ENCODE results near the gene NRG3.

NRG3 gene

DNA sequence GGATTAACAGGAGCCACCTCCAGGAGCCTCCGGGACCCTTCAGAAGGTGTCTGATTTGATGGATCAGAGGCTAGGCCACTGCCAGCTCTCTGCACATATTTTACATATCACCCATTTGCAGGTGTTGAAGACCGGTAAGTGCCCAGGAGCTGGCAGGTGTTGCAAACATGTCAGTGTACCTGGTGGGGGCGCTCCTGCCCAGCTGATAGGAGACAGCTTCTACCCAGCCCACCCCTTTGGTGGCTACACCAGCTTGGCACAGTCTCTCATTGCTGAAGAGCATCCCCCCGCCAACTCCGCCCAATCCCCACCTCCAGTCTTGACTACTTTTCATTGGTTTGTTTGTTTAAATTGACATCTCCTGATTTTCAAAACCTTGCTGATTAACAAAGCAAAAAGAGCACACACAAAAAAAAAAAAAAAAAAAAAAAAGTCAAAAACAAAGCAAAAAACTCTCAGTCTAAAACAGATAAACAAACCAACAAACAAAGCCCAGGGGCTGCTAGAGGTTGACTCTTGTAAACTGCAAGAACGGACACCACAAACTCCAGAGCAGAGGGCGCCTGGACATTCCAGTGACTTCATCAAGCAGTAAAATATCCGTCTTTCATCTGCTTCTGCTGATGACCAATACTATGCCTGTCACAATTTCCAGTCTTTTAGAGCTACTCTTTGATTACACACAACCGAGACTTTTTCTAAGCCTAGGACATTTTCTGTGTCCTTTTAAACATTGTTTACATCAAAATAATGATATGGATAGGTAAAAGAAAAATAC is 275.3 kb downstream of the NRG3 start:
- Histone ChIP-seq H3K36me3 (ENCODE audit: control insufficient read depth, insufficient read depth, low read length) (no peaks in the 10 kb centered on the region), H3K9me3 (ENCODE audit: control insufficient read depth, low read length) (no peaks in the 10 kb centered on the region), H3K4me3 (ENCODE audit: extremely low read depth, insufficient read depth, low read length, poor library complexity, severe bottlenecking) (no peak overlapping the region), H3K27ac (ENCODE audit: low read depth, low read length, severe bottlenecking) (peak overlapping the region; percentile 87), H3K4me1 (ENCODE audit: control insufficient read depth, insufficient read depth, low read length, poor library complexity, severe bottlenecking) (peaks cover 4% of the 10 kb centered on the region)
- 49 to 79% methylated on average over 4 to 6 of the region's 9 CpGs for WGBS, 2 experiments (ENCODE audit: insufficient coverage in 2 of 2)

DNA sequence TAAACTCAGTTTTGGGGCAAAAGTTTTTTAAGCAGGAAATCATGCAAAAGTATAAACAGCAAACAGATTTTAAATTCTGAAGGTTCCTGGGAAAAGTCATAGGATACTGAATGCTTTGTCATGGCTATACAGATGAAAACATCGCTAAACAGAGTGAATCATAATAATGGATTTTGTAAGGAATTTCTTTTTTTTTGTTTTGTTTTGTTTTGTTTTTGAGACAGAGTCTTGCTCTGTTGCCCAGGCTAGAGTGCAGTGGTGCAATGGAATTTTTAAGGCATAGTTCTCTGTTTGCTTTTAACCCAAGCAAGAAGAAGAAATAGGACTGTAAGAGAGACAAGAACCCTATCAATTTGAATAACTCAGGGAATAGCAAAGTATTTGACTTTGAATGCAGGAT is 285.3 kb downstream of the NRG3 start:
- H3K4me1 ChIP-seq (ENCODE audit: control insufficient read depth, insufficient read depth, low read length, poor library complexity, severe bottlenecking): no peaks in the 10 kb centered on the region
- WGBS, 2 experiments (ENCODE audit: insufficient coverage in 2 of 2): 78 to 100% methylated on average over 1 of the region's 1 CpG
- H3K4me3 ChIP-seq (ENCODE audit: extremely low read depth, insufficient read depth, low read length, poor library complexity, severe bottlenecking): no peak overlapping the region
- no peak overlapping the region for H3K27ac ChIP-seq (ENCODE audit: low read depth, low read length, severe bottlenecking)
- H3K9me3 ChIP-seq (ENCODE audit: control insufficient read depth, low read length): no peaks in the 10 kb centered on the region
- no peaks in the 10 kb centered on the region for H3K36me3 ChIP-seq (ENCODE audit: control insufficient read depth, insufficient read depth, low read length)

DNA sequence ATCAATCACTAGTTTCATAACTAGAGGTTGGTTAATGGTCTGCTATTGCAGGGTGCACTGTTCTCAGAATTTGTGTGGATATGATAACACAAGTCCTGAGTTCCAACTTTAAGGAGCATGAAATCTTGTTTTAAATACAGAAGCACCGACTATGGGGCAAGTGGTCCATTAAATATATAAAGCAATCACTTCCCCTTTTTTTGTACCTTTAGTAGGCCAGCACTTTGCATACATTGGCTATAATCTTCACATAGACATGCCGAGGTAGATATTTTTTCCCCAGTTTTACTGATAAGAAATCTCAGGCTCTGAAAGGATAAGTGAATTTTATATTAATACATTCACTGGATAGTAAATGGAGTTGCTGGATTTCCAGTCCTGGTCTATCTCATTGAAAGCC is 286.3 kb downstream of the NRG3 start:
- 100% methylated on average over 1 of the region's 2 CpGs; no CpG with 5 or more reads in 1 of the 2 experiments for WGBS, 2 experiments (ENCODE audit: insufficient coverage in 2 of 2)

DNA sequence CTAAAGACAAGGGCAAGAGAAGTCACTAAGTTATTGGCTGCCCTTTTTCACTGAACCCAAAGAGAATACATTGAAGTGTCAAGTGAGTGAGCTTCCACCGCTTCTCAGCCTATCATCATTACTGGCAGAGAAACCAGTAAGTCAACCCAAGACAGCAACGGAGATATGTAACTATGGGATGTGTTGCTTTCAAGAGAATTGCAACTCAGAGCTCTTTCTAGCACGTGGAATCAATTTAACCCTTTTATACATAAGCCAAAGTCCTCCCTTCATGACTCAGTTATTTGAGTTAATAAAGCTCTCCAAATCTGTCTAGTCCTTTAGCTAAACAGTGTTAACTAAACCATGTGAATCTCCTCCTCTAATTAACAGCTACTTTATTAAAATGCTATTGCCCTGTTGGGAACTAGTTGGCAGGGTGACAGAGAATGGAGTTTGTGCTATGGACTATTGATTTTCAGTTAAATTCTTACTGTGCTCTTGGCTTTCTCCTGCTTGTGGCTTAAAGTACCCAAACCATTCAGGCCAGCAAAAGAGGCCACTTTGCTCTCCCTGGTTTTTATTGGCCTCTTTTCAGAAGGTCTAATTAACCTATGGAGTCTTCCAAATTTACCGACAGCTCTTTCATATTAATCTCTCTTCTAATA is 287.7 kb downstream of the NRG3 start:
- WGBS, 2 experiments (ENCODE audit: insufficient coverage in 2 of 2): 77 to 83% methylated on average over 1 to 3 of the region's 4 CpGs
- H3K4me1 ChIP-seq (ENCODE audit: control insufficient read depth, insufficient read depth, low read length, poor library complexity, severe bottlenecking): no peaks in the 10 kb centered on the region
- no peaks in the 10 kb centered on the region for H3K36me3 ChIP-seq (ENCODE audit: control insufficient read depth, insufficient read depth, low read length)
- H3K9me3 ChIP-seq (ENCODE audit: control insufficient read depth, low read length): no peaks in the 10 kb centered on the region
- no peak overlapping the region for H3K27ac ChIP-seq (ENCODE audit: low read depth, low read length, severe bottlenecking)
- no peak overlapping the region for H3K4me3 ChIP-seq (ENCODE audit: extremely low read depth, insufficient read depth, low read length, poor library complexity, severe bottlenecking)

More for the DNA sequence above, 286.3 kb downstream of the NRG3 start:
- no peaks in the 10 kb centered on the region for H3K4me1 ChIP-seq (ENCODE audit: control insufficient read depth, insufficient read depth, low read length, poor library complexity, severe bottlenecking)
- H3K9me3 ChIP-seq (ENCODE audit: control insufficient read depth, low read length): no peaks in the 10 kb centered on the region
- H3K36me3 ChIP-seq (ENCODE audit: control insufficient read depth, insufficient read depth, low read length): no peaks in the 10 kb centered on the region
- H3K4me3 ChIP-seq (ENCODE audit: extremely low read depth, insufficient read depth, low read length, poor library complexity, severe bottlenecking): no peak overlapping the region
- H3K27ac ChIP-seq (ENCODE audit: low read depth, low read length, severe bottlenecking): no peak overlapping the region

DNA sequence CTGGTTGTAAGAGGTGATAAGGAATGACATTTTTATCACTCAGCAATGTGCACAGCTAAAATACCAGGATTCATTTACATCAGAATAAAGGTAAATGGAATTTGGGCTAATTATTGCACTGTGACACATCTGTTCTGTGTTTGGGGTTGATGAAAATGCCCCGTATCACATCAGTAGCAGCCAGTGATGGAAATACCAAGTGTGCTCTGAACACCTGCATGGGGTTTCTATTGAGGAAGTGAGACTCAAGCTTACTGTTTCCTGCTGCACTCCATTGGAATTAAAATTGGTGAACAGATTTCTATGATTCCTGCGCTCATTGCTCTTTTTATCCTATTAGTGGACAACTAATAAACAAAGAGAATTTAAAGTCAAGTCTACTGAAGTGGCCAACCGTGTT is 296.9 kb downstream of the NRG3 start:
- Histone ChIP-seq H3K4me1 (ENCODE audit: control insufficient read depth, insufficient read depth, low read length, poor library complexity, severe bottlenecking) (no peaks in the 10 kb centered on the region), H3K36me3 (ENCODE audit: control insufficient read depth, insufficient read depth, low read length) (no peaks in the 10 kb centered on the region), H3K9me3 (ENCODE audit: control insufficient read depth, low read length) (no peaks in the 10 kb centered on the region), H3K4me3 (ENCODE audit: extremely low read depth, insufficient read depth, low read length, poor library complexity, severe bottlenecking) (no peak overlapping the region), H3K27ac (ENCODE audit: low read depth, low read length, severe bottlenecking) (no peak overlapping the region)
- WGBS, 2 experiments (ENCODE audit: insufficient coverage in 2 of 2): 86 to 95% methylated on average over 1 to 2 of the region's 3 CpGs

DNA sequence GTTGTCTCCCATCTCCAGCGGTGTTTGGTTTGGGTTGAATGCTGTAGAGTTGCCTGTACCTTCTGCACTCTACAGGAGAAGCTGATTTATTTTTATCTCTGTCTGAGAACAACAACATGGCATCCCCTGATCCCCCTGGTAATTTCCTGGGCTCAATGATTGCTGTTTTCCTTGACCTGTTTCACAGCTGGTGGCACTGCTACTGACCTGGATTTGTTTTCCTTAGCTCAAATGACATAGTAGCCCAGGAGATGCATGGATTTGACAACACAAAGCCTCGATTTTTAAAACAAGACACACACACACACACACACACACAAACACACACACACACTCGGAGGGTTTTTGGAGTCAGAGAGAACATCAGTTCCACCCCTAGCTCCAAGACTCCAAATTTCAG is 301.6 kb downstream of the NRG3 start:
- H3K4me3 ChIP-seq (ENCODE audit: extremely low read depth, insufficient read depth, low read length, poor library complexity, severe bottlenecking): no peak overlapping the region
- no peak overlapping the region for H3K27ac ChIP-seq (ENCODE audit: low read depth, low read length, severe bottlenecking)
- H3K4me1 ChIP-seq (ENCODE audit: control insufficient read depth, insufficient read depth, low read length, poor library complexity, severe bottlenecking): no peaks in the 10 kb centered on the region
- 86 to 100% methylated on average over 1 of the region's 3 CpGs for WGBS, 2 experiments (ENCODE audit: insufficient coverage in 2 of 2)
- no peaks in the 10 kb centered on the region for H3K9me3 ChIP-seq (ENCODE audit: control insufficient read depth, low read length)
- H3K36me3 ChIP-seq (ENCODE audit: control insufficient read depth, insufficient read depth, low read length): no peaks in the 10 kb centered on the region

DNA sequence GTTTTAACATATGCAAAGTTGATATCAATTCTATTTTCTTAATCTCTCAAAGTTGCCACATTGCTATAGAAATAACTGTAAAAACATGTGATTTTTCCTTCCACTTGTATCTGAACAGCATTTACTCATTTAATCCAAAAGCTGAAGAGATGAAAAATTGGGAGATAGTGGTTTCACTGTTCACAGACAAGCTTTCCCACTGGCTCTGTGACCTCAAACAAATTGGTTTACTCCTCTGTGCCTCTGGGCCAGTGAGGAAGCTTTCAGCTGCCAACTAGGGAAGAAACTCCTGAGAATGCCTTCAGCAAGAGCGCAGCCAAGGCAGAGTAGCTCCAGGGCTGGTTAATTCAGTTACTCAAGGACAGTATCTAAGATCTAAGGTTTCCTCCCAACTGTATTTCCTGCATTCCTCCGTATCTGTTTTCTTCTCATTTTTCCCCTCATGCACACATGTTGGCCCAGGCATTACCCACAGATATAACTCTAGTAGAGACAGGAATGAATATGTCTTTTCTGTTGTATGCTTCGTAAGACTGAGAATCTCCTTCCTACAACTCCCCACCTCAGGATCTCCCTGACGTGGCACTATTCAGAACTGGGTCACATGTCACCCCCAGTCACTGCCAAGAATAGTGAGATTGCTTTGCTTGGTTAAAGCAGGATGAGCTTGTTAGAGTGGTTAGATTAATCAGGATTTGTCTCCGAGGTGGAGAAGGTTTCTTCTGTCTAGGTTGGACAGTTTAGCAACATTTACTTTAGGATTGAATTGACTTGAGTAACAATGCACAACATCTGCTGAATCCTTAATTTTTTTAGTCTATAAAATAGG is 315.7 kb downstream of the NRG3 start:
- peak overlapping the region; percentile 48 for H3K27ac ChIP-seq (ENCODE audit: low read depth, low read length, severe bottlenecking)
- H3K36me3 ChIP-seq (ENCODE audit: control insufficient read depth, insufficient read depth, low read length): no peaks in the 10 kb centered on the region
- no peaks in the 10 kb centered on the region for H3K4me1 ChIP-seq (ENCODE audit: control insufficient read depth, insufficient read depth, low read length, poor library complexity, severe bottlenecking)
- H3K4me3 ChIP-seq (ENCODE audit: extremely low read depth, insufficient read depth, low read length, poor library complexity, severe bottlenecking): no peak overlapping the region
- H3K9me3 ChIP-seq (ENCODE audit: control insufficient read depth, low read length): no peaks in the 10 kb centered on the region
- 95 to 100% methylated on average over 1 to 2 of the region's 5 CpGs for WGBS, 2 experiments (ENCODE audit: insufficient coverage in 2 of 2)

DNA sequence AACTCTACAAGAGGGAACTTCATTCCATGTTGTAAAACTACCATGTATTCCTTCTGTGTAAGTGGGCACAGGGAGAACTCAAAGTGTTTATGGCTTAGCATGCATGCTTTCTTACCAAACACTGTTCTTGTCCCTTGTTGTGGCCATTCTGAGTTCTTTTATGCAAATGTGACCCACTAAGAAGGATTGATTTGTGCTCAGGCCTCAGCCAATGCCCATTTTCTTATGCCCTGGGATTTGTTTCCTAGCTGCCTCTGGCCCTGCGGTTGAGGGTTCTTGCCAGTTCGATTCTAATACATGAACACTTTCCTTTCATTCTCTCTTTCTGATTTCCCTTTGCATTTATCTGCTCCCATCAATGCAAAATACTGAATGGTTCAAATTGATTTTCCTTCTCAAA is 316.7 kb downstream of the NRG3 start:
- H3K9me3 ChIP-seq (ENCODE audit: control insufficient read depth, low read length): no peaks in the 10 kb centered on the region
- no peak overlapping the region for H3K4me3 ChIP-seq (ENCODE audit: extremely low read depth, insufficient read depth, low read length, poor library complexity, severe bottlenecking)
- H3K27ac ChIP-seq (ENCODE audit: low read depth, low read length, severe bottlenecking): no peak overlapping the region
- no peaks in the 10 kb centered on the region for H3K36me3 ChIP-seq (ENCODE audit: control insufficient read depth, insufficient read depth, low read length)
- no peaks in the 10 kb centered on the region for H3K4me1 ChIP-seq (ENCODE audit: control insufficient read depth, insufficient read depth, low read length, poor library complexity, severe bottlenecking)
- 90 to 100% methylated on average over 2 of the region's 2 CpGs for WGBS, 2 experiments (ENCODE audit: insufficient coverage in 2 of 2)

DNA sequence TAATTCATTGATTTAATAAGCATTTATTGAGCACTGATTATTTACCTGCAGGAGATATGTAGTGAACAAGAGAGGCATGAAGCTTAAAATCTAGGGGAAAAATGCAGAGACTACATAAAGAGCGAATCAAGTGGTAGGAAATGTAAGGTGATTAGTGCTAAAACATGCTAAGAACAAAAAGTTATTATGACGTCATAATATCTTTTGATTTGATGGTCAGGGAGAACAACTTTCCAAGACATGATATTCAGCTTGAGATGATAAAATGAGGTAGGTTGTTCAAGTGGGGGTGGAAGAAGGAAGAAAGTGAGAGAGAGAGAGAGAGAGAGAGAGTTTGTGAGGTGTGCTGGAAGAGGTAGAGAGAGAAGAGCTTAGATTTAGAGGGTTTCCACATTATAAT is 317.7 kb downstream of the NRG3 start:
- no peaks in the 10 kb centered on the region for H3K4me1 ChIP-seq (ENCODE audit: control insufficient read depth, insufficient read depth, low read length, poor library complexity, severe bottlenecking)
- H3K4me3 ChIP-seq (ENCODE audit: extremely low read depth, insufficient read depth, low read length, poor library complexity, severe bottlenecking): no peak overlapping the region
- 88 to 93% methylated on average over 2 of the region's 2 CpGs for WGBS, 2 experiments (ENCODE audit: insufficient coverage in 2 of 2)
- H3K36me3 ChIP-seq (ENCODE audit: control insufficient read depth, insufficient read depth, low read length): no peaks in the 10 kb centered on the region
- H3K27ac ChIP-seq (ENCODE audit: low read depth, low read length, severe bottlenecking): no peak overlapping the region
- no peaks in the 10 kb centered on the region for H3K9me3 ChIP-seq (ENCODE audit: control insufficient read depth, low read length)

DNA sequence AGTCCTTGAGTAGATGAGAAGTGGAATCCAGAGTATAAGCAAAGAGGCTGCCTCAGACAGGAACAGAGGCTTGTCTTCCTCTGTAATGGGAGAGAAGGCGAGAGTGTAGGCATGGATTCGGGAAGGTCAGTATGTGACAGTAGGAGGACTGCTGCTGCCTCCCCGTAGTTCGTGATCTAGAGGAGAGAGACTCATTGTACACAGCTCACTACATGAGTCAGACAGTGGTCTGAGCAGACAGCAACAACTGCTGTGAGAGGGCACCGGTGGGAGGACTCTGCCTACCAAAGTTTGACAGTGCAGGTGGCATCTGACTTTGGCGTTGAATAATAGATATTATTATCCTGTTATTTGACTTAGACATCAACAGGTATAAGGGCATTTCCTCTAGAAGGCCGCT is 319.4 kb downstream of the NRG3 start:
- Histone ChIP-seq H3K4me1 (ENCODE audit: control insufficient read depth, insufficient read depth, low read length, poor library complexity, severe bottlenecking) (no peaks in the 10 kb centered on the region), H3K4me3 (ENCODE audit: extremely low read depth, insufficient read depth, low read length, poor library complexity, severe bottlenecking) (no peak overlapping the region), H3K9me3 (ENCODE audit: control insufficient read depth, low read length) (no peaks in the 10 kb centered on the region), H3K27ac (ENCODE audit: low read depth, low read length, severe bottlenecking) (no peak overlapping the region), H3K36me3 (ENCODE audit: control insufficient read depth, insufficient read depth, low read length) (no peaks in the 10 kb centered on the region)
- 71 to 94% methylated on average over 4 to 5 of the region's 7 CpGs for WGBS, 2 experiments (ENCODE audit: insufficient coverage in 2 of 2)
